ENCODE results near the gene CTIF.

The CTIF gene

DNA sequence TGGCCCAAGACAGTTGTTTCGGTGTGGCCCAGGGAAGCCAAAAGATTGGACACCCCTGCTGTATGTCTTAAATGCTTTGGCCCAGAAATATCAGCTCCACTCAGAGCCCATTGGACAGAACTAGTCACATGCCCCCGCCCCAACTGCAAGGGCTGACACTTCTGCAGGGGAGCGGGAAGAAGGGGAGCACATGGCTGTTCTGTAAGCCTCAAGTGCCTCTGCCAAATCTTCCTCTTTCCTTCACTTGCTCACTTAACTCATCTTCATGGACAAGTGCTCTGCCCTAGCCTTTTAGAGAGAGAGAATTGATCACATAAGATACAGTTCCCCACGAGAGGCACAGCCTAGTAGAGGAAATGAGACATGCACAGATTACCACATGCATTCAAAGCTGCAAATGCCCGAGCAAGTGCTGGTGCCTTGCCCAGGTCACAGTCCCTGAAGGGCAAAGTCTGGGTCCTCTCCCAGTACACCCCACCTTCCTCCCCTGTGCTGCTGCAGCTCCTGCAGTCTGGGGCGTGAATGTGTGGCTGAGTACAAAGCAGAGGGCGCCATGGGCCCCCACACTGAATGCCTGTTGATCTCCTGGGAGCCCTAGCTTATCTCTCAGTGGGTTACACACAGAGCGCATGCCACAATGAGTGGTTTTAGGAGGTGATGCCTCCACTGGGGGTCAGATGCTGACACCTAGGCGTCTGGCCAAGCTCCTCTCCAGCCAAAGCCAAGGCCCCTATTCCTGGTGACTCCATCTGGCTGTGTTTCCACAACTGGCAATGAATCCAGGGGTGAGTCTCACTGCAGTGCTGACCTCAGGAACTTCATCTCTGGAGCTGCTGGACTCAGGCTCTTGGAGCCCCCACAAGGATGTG, 135.3 kb downstream of the CTIF start:
- no peak for TF ChIP-seq ZFX (IDR thresholded peaks at IDR 0.05; ENCODE audit: borderline replicate concordance)
- TF ChIP-seq, protein P1, sequence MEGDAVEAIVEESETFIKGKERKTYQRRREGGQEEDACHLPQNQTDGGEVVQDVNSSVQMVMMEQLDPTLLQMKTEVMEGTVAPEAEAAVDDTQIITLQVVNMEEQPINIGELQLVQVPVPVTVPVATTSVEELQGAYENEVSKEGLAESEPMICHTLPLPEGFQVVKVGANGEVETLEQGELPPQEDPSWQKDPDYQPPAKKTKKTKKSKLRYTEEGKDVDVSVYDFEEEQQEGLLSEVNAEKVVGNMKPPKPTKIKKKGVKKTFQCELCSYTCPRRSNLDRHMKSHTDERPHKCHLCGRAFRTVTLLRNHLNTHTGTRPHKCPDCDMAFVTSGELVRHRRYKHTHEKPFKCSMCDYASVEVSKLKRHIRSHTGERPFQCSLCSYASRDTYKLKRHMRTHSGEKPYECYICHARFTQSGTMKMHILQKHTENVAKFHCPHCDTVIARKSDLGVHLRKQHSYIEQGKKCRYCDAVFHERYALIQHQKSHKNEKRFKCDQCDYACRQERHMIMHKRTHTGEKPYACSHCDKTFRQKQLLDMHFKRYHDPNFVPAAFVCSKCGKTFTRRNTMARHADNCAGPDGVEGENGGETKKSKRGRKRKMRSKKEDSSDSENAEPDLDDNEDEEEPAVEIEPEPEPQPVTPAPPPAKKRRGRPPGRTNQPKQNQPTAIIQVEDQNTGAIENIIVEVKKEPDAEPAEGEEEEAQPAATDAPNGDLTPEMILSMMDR (IDR thresholded peaks at IDR 0.05), result no peak
- H3K27ac ChIP-seq, result no peak overlapping the region

DNA sequence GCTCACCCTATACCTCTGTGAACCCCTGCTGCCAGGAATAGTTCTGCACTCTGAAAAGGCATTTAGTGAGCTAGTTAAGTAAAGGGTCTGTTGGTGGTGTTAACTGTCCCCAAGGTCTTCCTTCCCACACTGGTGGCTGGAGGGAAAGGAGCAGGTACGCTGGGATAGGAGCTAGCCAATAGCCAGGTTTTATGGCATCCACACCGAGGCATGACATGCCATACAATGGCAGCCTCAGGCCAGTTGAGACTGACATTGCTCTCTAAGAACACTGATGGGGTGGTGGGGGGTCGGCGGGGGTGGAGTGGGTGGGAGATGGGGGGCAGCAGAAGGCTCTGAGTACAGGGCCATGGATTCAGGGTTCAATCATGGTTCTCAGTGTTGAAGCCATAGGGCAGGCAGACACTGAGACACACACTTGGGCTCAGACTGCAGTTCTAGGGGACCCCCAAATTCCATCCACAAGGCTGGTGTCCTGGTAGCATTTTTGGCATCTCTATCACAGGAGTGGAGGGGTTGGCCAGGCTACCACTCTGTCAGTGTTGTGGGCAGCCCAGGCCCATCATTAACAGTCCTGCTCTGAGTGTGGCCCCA, 136.0 kb downstream of the CTIF start:
- H3K27ac ChIP-seq, result no peak overlapping the region

DNA sequence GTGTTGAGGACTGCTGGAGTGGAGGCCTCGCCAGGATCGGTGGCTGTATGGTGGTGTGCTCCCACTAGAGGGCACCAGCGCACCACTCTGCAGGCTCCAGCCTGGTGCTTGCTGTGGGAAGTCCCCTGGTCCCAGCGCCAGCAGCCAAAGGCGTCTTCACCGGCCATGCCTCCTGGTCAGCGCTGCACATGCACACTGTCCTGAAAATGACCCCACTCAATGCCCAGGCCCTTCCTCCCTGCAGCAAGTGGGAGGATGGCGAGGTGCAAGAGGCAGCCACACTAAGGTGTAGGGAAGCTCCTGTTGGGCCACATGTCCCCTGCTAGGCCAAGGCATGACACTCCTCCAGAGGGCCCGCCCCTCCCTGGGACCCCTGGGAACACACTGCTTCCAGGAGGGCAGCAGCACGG, 136.5 kb downstream of the CTIF start:
- no peak overlapping the region for H3K27ac ChIP-seq
- no peak for TF ChIP-seq ZFX (IDR thresholded peaks at IDR 0.05; ENCODE audit: borderline replicate concordance)
- TF ChIP-seq, protein P1 (IDR thresholded peaks at IDR 0.05), result peak; percentile 93

More for the DNA sequence above, 136.0 kb downstream of the CTIF start:
- no peak for TF ChIP-seq ZFX (IDR thresholded peaks at IDR 0.05; ENCODE audit: borderline replicate concordance)
- TF ChIP-seq, protein P1 (IDR thresholded peaks at IDR 0.05), result no peak

DNA sequence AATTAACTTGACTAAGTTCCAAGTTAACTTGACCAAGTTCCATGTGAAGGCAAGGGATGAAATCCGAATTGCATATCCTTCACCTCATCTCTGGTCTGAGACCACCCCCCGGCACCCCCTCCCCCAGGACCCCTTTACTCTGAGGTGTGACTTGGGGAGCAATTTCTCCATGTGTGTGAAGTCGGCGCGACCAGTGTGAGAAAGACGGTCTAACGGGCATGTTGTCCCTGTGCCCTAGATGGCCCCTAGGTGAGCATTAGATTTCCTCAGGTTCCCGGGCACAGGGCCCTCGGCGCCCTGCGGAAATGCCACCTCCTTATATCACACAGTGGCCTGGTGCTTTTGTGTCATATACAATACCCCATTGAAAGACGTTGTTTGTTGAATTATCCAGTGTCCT, 137.1 kb downstream of the CTIF start:
- TF ChIP-seq ZFX (IDR thresholded peaks at IDR 0.05; ENCODE audit: borderline replicate concordance), result no peak
- TF ChIP-seq, protein P1 (IDR thresholded peaks at IDR 0.05), result no peak
- no peak overlapping the region for H3K27ac ChIP-seq

DNA sequence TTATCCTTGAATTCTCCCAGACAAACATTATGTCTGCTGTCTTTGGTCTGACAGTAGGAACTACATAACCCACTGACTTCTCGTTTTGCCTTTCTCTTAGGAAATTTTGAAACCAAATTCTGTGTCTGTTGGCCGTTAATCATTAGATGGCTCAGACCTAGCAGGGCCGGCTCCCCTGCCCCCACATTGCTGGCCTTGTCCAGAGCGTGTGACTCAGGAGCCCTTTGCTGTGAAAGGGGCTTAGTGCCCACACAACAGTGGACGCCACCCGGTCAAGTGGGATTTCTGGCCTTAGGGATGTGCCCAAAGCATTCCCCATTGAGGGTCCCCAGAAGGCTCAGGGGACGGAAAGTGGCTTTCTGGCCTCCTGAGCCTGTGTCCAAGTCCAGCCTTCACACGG, 137.5 kb downstream of the CTIF start:
- no peak overlapping the region for H3K27ac ChIP-seq
- no peak for TF ChIP-seq ZFX (IDR thresholded peaks at IDR 0.05; ENCODE audit: borderline replicate concordance)
- TF ChIP-seq, protein P1 (IDR thresholded peaks at IDR 0.05), result no peak

DNA sequence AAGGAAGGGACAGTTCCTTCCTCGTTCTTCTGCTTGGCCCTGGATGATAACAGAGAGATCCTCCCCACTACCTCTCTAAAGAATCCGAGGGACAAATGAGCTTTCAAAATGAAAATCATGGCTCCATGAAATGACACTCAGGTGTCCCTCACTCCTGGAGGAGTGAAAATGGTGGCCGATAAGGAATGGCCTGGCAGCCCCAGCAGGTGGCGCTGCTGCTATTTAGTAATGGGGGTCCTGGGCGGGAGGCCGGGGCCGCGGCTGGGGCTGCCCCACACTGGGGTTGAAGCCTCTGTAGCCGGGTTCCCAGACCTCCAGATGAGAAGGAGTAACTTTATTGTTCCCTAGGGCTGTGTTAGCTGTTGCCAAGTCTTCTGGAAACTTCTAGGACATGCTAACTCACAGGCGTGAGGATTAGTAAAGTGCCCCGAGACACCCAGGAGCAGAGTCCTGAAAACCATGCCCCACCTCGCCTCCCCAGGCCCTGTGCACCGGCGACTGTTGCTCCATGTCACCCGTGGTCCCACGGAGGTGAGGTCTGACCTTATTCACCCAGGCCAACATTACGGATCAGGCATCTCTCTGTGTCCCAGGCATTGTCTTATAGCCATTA, 138.0 kb downstream of the CTIF start:
- no peak for TF ChIP-seq ZFX (IDR thresholded peaks at IDR 0.05; ENCODE audit: borderline replicate concordance)
- TF ChIP-seq, protein P1 (IDR thresholded peaks at IDR 0.05), result peak; percentile 88
- no peak overlapping the region for H3K27ac ChIP-seq

All from 22Rv1 (cell line).